ENCODE measurements around the gene MMD2. TPM values are rescaled to one million over a fixed set of nuclear protein-coding genes. Genes with fewer than 3 reads are reported as not detected.
"Not testable (repeated sequence)": the region's sequence is repeated elsewhere in the genome, so short reads cannot be mapped to it uniquely, and the experiment has no call there.

Gene MMD2
- total RNA-seq, 6 experiments from 2014 or later, result not detected

- Mint-ChIP-seq H3K27ac (no peak overlapping the region), H3K36me3 (ENCODE audit: low read depth) (no peaks in the 10 kb centered on the region), H3K4me1 (ENCODE audit: low read depth) (no peaks in the 10 kb centered on the region), H3K4me3 (no peak overlapping the region), H3K27me3 (ENCODE audit: insufficient read depth) (peaks cover 5% of the 10 kb centered on the region), H3K9me3 (no peaks in the 10 kb centered on the region)
- no peak for DNase-seq
- TF ChIP-seq CTCF (IDR thresholded peaks at IDR 0.05), result no peak
Measured at GRCh38 chr7:4905171-4905570, 53.8 kb downstream of the MMD2 start.

- no peak overlapping the region for H3K27ac Mint-ChIP-seq
- H3K27me3 Mint-ChIP-seq (ENCODE audit: insufficient read depth), result peaks cover 5% of the 10 kb centered on the region
- H3K9me3 Mint-ChIP-seq, result no peaks in the 10 kb centered on the region
Measured at GRCh38 chr7:4904346-4904745, 54.6 kb downstream of the MMD2 start.

GRCh38 chr7:4895766-4896165 is 63.2 kb downstream of the MMD2 start:
- Mint-ChIP-seq H3K36me3 (ENCODE audit: low read depth) (0 out of 2 replicates have a peak, but pooled peaks cover 6% of the 10 kb centered on the region), H3K9me3 (peaks cover 5% of the 10 kb centered on the region; the same call in 1 of the 2 replicates), H3K27me3 (ENCODE audit: insufficient read depth) (peaks cover 9% of the 10 kb centered on the region), H3K4me1 (ENCODE audit: low read depth) (no peaks in the 10 kb centered on the region), H3K27ac (no peak overlapping the region), H3K4me3 (no peak overlapping the region)
- TF ChIP-seq CTCF (IDR thresholded peaks at IDR 0.05), result no peak
- DNase-seq, result no peak

More at GRCh38 chr7:4904346-4904745, 54.6 kb downstream of the MMD2 start:
- Mint-ChIP-seq H3K4me1 (ENCODE audit: low read depth) (no peaks in the 10 kb centered on the region), H3K4me3 (no peak overlapping the region), H3K36me3 (ENCODE audit: low read depth) (no peaks in the 10 kb centered on the region)
- no peak for DNase-seq
- no peak for TF ChIP-seq CTCF (IDR thresholded peaks at IDR 0.05)

GRCh38 chr7:4894482-4894881 is 64.5 kb downstream of the MMD2 start:
- Mint-ChIP-seq H3K4me3 (no peak overlapping the region), H3K36me3 (ENCODE audit: low read depth) (0 out of 2 replicates have a peak, but pooled peaks cover 6% of the 10 kb centered on the region), H3K4me1 (ENCODE audit: low read depth) (no peaks in the 10 kb centered on the region), H3K27me3 (ENCODE audit: insufficient read depth) (peaks cover 6% of the 10 kb centered on the region), H3K27ac (no peak overlapping the region), H3K9me3 (peaks cover 5% of the 10 kb centered on the region; the same call in 1 of the 2 replicates)
- no peak for DNase-seq
- TF ChIP-seq CTCF (IDR thresholded peaks at IDR 0.05), result no peak

- H3K27ac Mint-ChIP-seq, result no peak overlapping the region
- no peak overlapping the region for H3K4me3 Mint-ChIP-seq
- H3K27me3 Mint-ChIP-seq (ENCODE audit: insufficient read depth), result peaks cover 10% of the 10 kb centered on the region
- DNase-seq, result no peak
- TF ChIP-seq CTCF (IDR thresholded peaks at IDR 0.05), result no peak
- H3K4me1 Mint-ChIP-seq (ENCODE audit: low read depth), result no peaks in the 10 kb centered on the region
- H3K9me3 Mint-ChIP-seq, result peaks cover 5% of the 10 kb centered on the region; the same call in 1 of the 2 replicates
- H3K36me3 Mint-ChIP-seq (ENCODE audit: low read depth), result 0 out of 2 replicates have a peak, but pooled peaks cover 6% of the 10 kb centered on the region
Measured at GRCh38 chr7:4893929-4894475, 65.0 kb downstream of the MMD2 start.

- not testable (repeated sequence) for H3K4me1 Mint-ChIP-seq (ENCODE audit: low read depth); H3K4me3 Mint-ChIP-seq; H3K36me3 Mint-ChIP-seq (ENCODE audit: low read depth); H3K9me3 Mint-ChIP-seq; DNase-seq; H3K27ac Mint-ChIP-seq
- peaks cover 10% of the 10 kb centered on the region for H3K27me3 Mint-ChIP-seq (ENCODE audit: insufficient read depth)
Measured at GRCh38 chr7:4893188-4893587, 65.8 kb downstream of the MMD2 start.

- H3K4me1 Mint-ChIP-seq (ENCODE audit: low read depth); H3K36me3 Mint-ChIP-seq (ENCODE audit: low read depth); DNase-seq; H3K27ac Mint-ChIP-seq; H3K9me3 Mint-ChIP-seq; H3K4me3 Mint-ChIP-seq: not testable (repeated sequence)
- peaks cover 12% of the 10 kb centered on the region for H3K27me3 Mint-ChIP-seq (ENCODE audit: insufficient read depth)
Measured at GRCh38 chr7:4891522-4891921, 67.5 kb downstream of the MMD2 start.
